Measurements from ENCODE around the gene CHP1.
A peak's percentile ranks its signal among the peaks of the same experiment; 100 is the strongest.
"Not testable (repeated sequence)": the region's sequence is repeated elsewhere in the genome, so short reads cannot be mapped to it uniquely, and the experiment has no call there.

Gene CHP1

DNA sequence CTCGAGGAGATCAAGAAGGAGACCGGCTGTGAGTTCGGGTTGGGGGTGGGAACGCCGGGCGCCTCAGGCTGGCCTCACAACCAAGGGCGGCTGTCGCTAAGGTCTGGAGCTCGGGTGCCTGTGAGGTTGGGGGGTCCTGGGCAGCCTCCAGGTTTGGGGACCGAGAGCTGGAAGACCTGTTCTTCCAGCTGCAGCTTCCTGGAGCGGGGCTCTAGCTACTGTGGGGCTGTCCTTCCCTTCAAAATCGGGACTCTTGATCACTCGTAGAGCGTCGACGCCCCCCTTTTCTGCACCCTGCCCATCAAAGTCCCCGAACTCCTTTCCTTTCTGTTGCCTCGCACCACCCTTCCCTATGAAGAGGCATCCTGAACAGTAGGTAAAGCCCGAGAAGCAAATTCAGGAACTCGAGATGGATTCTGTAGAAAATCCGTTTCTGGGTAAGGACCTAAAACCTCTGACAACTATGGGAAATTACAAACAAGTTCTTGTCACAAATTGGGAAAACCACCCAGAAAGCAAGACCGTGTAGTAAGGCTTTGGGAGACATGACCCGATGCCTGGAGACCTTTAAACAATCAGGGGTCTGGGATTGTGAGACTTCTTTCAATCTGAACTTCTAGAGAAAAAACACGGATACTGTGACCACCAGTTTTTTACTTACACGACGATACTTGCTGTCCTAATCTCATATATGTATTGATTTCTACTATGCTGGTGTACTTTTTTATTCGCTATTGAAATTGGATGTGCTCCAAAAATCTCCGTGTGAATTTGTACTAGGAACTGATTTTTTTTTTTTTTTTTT lies 556 bp downstream of the CHP1 start:
- peak overlapping the region; percentile 55 for H3K9ac ChIP-seq (ENCODE audit: low read length)
- no peaks in the 10 kb centered on the region for H3K4me1 ChIP-seq (ENCODE audit: control insufficient read depth, low read depth, low read length)
- H3K36me3 ChIP-seq (ENCODE audit: control insufficient read depth, low read depth, low read length), result no peaks in the 10 kb centered on the region
- no peak overlapping the region for H3K27ac ChIP-seq (ENCODE audit: low read length)
- peak overlapping the region; percentile 82 for H3K4me3 ChIP-seq (ENCODE audit: low read length)
- peaks cover 7% of the 10 kb centered on the region for H3K27me3 ChIP-seq (ENCODE audit: control insufficient read depth, insufficient read depth, low read length)
- H3K9me3 ChIP-seq (ENCODE audit: control insufficient read depth, low read depth, low read length), result no peaks in the 10 kb centered on the region

- no peak overlapping the region for H3K4me3 ChIP-seq (ENCODE audit: low read length)
- H3K9ac ChIP-seq (ENCODE audit: low read length), result no peak overlapping the region
- peaks cover 7% of the 10 kb centered on the region for H3K27me3 ChIP-seq (ENCODE audit: control insufficient read depth, insufficient read depth, low read length)
- no peak overlapping the region for H3K27ac ChIP-seq (ENCODE audit: low read length)
- no peaks in the 10 kb centered on the region for H3K36me3 ChIP-seq (ENCODE audit: control insufficient read depth, low read depth, low read length)
- no peaks in the 10 kb centered on the region for H3K9me3 ChIP-seq (ENCODE audit: control insufficient read depth, low read depth, low read length)
- no peaks in the 10 kb centered on the region for H3K4me1 ChIP-seq (ENCODE audit: control insufficient read depth, low read depth, low read length)
These were observed 2.3 kb downstream of the CHP1 start for GRCh38 chr15:41233367-41233771.

GRCh38 chr15:41235228-41235627 lies 4.2 kb downstream of the CHP1 start:
- not testable (repeated sequence) for H3K27me3 ChIP-seq (ENCODE audit: control insufficient read depth, insufficient read depth, low read length); H3K4me1 ChIP-seq (ENCODE audit: control insufficient read depth, low read depth, low read length); H3K9me3 ChIP-seq (ENCODE audit: control insufficient read depth, low read depth, low read length); H3K9ac ChIP-seq (ENCODE audit: low read length); H3K4me3 ChIP-seq (ENCODE audit: low read length); H3K27ac ChIP-seq (ENCODE audit: low read length); H3K36me3 ChIP-seq (ENCODE audit: control insufficient read depth, low read depth, low read length)

- Histone ChIP-seq H3K9me3 (ENCODE audit: control insufficient read depth, low read depth, low read length) (no peaks in the 10 kb centered on the region), H3K4me3 (ENCODE audit: low read length) (no peak overlapping the region), H3K9ac (ENCODE audit: low read length) (no peak overlapping the region), H3K27me3 (ENCODE audit: control insufficient read depth, insufficient read depth, low read length) (no peaks in the 10 kb centered on the region), H3K4me1 (ENCODE audit: control insufficient read depth, low read depth, low read length) (no peaks in the 10 kb centered on the region), H3K27ac (ENCODE audit: low read length) (no peak overlapping the region), H3K36me3 (ENCODE audit: control insufficient read depth, low read depth, low read length) (no peaks in the 10 kb centered on the region)
These were observed 4.9 kb downstream of the CHP1 start for GRCh38 chr15:41235929-41236328.

DNA sequence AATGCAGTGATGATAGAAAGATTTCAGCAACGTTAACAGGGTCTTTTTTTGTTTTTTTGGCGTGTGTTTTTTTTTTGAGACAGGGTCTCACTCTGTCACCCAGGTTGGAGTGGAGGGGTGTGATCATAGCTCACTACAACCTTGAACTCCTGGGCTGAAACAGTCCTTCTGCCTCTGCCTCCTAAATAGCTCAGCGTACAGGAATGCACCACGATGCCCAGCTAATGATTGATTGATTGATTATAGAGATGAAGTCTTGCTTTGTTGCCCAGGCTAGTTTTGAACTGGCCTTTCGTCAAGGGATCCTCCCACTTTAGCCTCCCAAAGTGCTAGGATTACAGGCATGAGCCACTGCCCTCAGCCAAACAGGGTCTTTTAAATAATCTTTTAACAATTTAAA lies 7.0 kb downstream of the CHP1 start:
- H3K9me3 ChIP-seq (ENCODE audit: control insufficient read depth, low read depth, low read length), result no peaks in the 10 kb centered on the region
- no peaks in the 10 kb centered on the region for H3K27me3 ChIP-seq (ENCODE audit: control insufficient read depth, insufficient read depth, low read length)
- no peak overlapping the region for H3K9ac ChIP-seq (ENCODE audit: low read length)
- no peak overlapping the region for H3K27ac ChIP-seq (ENCODE audit: low read length)
- H3K4me3 ChIP-seq (ENCODE audit: low read length), result no peak overlapping the region
- H3K4me1 ChIP-seq (ENCODE audit: control insufficient read depth, low read depth, low read length), result no peaks in the 10 kb centered on the region
- no peaks in the 10 kb centered on the region for H3K36me3 ChIP-seq (ENCODE audit: control insufficient read depth, low read depth, low read length)

DNA sequence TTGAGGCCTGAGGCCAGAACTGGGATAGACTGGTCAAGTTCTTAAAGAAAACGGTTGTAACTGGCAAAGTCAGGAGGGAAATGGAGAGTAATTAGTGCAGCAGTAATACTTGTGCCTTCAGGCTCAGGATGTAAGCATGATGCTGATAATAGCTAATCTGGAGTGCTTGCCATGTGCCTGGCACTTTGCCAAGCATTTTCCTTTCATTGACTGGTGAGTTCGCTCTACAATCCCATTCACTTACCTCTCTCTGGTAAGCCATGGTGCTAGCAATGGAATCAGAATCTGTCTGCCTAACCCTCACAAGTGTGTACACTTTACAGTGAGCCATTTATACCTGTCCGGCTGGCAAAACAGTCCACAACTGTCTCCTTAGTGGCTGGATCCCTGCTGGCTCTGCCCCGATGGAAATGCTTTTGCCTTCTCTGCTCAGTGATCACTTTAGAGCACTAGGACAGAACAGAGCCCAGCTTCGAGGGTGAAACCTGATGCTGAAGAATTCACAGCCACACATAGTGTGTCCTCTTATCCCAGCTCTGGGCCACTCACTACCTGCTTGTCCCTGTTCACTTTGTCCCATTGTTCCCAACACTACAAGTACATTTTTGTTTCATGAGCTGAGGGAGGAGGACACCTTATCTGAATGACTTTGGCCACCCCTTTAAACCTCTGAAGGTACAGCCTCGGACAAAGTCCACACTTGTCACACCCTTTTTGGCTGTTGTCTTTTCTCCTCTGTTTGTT lies 10.3 kb downstream of the CHP1 start:
- Histone ChIP-seq H3K4me3 (ENCODE audit: low read length) (no peak overlapping the region), H3K36me3 (ENCODE audit: control insufficient read depth, low read depth, low read length) (peaks cover 9% of the 10 kb centered on the region), H3K27me3 (ENCODE audit: control insufficient read depth, insufficient read depth, low read length) (no peaks in the 10 kb centered on the region), H3K4me1 (ENCODE audit: control insufficient read depth, low read depth, low read length) (no peaks in the 10 kb centered on the region), H3K27ac (ENCODE audit: low read length) (no peak overlapping the region), H3K9ac (ENCODE audit: low read length) (no peak overlapping the region), H3K9me3 (ENCODE audit: control insufficient read depth, low read depth, low read length) (no peaks in the 10 kb centered on the region)

- H3K9me3 ChIP-seq (ENCODE audit: control insufficient read depth, low read depth, low read length); H3K27me3 ChIP-seq (ENCODE audit: control insufficient read depth, insufficient read depth, low read length); H3K4me3 ChIP-seq (ENCODE audit: low read length); H3K4me1 ChIP-seq (ENCODE audit: control insufficient read depth, low read depth, low read length); H3K9ac ChIP-seq (ENCODE audit: low read length); H3K27ac ChIP-seq (ENCODE audit: low read length); H3K36me3 ChIP-seq (ENCODE audit: control insufficient read depth, low read depth, low read length): not testable (repeated sequence)
These were observed 19.7 kb downstream of the CHP1 start for GRCh38 chr15:41250745-41251144.

DNA sequence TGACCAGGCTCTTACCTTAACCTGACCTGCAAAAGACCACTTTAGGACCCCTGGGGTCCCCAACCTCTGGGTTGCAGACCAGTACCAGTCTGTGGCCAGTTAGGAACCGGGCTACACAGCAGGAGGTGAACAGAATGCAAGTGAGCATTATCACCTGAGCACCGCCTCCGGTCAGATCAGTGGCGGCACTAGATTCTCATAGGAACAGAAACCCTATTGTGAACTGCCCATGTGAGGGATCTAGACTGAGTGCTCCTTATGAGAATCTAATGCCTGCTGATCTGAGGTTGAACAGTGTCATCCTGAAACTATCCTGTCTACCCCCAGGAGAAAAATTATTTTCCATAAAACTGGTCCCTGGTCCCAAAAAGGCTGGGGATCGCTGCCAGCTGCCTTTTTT lies 20.3 kb downstream of the CHP1 start:
- Histone ChIP-seq H3K36me3 (ENCODE audit: control insufficient read depth, low read depth, low read length) (no peaks in the 10 kb centered on the region), H3K4me3 (ENCODE audit: low read length) (no peak overlapping the region), H3K9ac (ENCODE audit: low read length) (no peak overlapping the region), H3K9me3 (ENCODE audit: control insufficient read depth, low read depth, low read length) (no peaks in the 10 kb centered on the region), H3K27me3 (ENCODE audit: control insufficient read depth, insufficient read depth, low read length) (no peaks in the 10 kb centered on the region), H3K4me1 (ENCODE audit: control insufficient read depth, low read depth, low read length) (no peaks in the 10 kb centered on the region), H3K27ac (ENCODE audit: low read length) (no peak overlapping the region)

- no peak overlapping the region for H3K4me3 ChIP-seq (ENCODE audit: low read length)
- H3K36me3 ChIP-seq (ENCODE audit: control insufficient read depth, low read depth, low read length), result peaks cover 4% of the 10 kb centered on the region
These were observed 23.5 kb downstream of the CHP1 start for GRCh38 chr15:41254560-41254959.

GRCh38 chr15:41256103-41256502 lies 25.0 kb downstream of the CHP1 start:
- Histone ChIP-seq H3K4me3 (ENCODE audit: low read length) (no peak overlapping the region), H3K27me3 (ENCODE audit: control insufficient read depth, insufficient read depth, low read length) (no peaks in the 10 kb centered on the region), H3K4me1 (ENCODE audit: control insufficient read depth, low read depth, low read length) (no peaks in the 10 kb centered on the region), H3K36me3 (ENCODE audit: control insufficient read depth, low read depth, low read length) (peaks cover 4% of the 10 kb centered on the region), H3K27ac (ENCODE audit: low read length) (no peak overlapping the region), H3K9me3 (ENCODE audit: control insufficient read depth, low read depth, low read length) (no peaks in the 10 kb centered on the region), H3K9ac (ENCODE audit: low read length) (no peak overlapping the region)

More at GRCh38 chr15:41254560-41254959, 23.5 kb downstream of the CHP1 start:
- H3K4me1 ChIP-seq (ENCODE audit: control insufficient read depth, low read depth, low read length), result no peaks in the 10 kb centered on the region
- H3K27me3 ChIP-seq (ENCODE audit: control insufficient read depth, insufficient read depth, low read length), result no peaks in the 10 kb centered on the region
- no peak overlapping the region for H3K27ac ChIP-seq (ENCODE audit: low read length)
- no peaks in the 10 kb centered on the region for H3K9me3 ChIP-seq (ENCODE audit: control insufficient read depth, low read depth, low read length)
- H3K9ac ChIP-seq (ENCODE audit: low read length), result no peak overlapping the region

- Histone ChIP-seq H3K27ac (ENCODE audit: low read length) (no peak overlapping the region), H3K4me3 (ENCODE audit: low read length) (no peak overlapping the region), H3K9me3 (ENCODE audit: control insufficient read depth, low read depth, low read length) (no peaks in the 10 kb centered on the region), H3K9ac (ENCODE audit: low read length) (no peak overlapping the region), H3K36me3 (ENCODE audit: control insufficient read depth, low read depth, low read length) (peaks cover 4% of the 10 kb centered on the region), H3K4me1 (ENCODE audit: control insufficient read depth, low read depth, low read length) (no peaks in the 10 kb centered on the region), H3K27me3 (ENCODE audit: control insufficient read depth, insufficient read depth, low read length) (no peaks in the 10 kb centered on the region)
These were observed 25.5 kb downstream of the CHP1 start for GRCh38 chr15:41256577-41257038.

Measured in iPS-18a (cell line).